NCI-H146 treated with DMSO at 0.1 percent for 48 hours (cell line): ENCODE results near the gene CKAP2.
"Not testable (repeated sequence)": the region's sequence is repeated elsewhere in the genome, so short reads cannot be mapped to it uniquely, and the experiment has no call there.

Experiments used
- DNase-seq: peaks from one replicate; lab custom pipeline; 2025; ENCODE audit not compliant: unreplicated experiment; lab: John Stamatoyannopoulos, UW

The CKAP2 gene, protein sequence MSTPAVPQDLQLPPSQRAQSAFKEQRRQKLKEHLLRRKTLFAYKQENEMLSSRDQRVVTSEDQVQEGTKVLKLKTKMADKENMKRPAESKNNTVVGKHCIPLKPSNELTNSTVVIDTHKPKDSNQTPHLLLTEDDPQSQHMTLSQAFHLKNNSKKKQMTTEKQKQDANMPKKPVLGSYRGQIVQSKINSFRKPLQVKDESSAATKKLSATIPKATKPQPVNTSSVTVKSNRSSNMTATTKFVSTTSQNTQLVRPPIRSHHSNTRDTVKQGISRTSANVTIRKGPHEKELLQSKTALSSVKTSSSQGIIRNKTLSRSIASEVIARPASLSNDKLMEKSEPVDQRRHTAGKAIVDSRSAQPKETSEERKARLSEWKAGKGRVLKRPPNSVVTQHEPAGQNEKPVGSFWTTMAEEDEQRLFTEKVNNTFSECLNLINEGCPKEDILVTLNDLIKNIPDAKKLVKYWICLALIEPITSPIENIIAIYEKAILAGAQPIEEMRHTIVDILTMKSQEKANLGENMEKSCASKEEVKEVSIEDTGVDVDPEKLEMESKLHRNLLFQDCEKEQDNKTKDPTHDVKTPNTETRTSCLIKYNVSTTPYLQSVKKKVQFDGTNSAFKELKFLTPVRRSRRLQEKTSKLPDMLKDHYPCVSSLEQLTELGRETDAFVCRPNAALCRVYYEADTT

DNA sequence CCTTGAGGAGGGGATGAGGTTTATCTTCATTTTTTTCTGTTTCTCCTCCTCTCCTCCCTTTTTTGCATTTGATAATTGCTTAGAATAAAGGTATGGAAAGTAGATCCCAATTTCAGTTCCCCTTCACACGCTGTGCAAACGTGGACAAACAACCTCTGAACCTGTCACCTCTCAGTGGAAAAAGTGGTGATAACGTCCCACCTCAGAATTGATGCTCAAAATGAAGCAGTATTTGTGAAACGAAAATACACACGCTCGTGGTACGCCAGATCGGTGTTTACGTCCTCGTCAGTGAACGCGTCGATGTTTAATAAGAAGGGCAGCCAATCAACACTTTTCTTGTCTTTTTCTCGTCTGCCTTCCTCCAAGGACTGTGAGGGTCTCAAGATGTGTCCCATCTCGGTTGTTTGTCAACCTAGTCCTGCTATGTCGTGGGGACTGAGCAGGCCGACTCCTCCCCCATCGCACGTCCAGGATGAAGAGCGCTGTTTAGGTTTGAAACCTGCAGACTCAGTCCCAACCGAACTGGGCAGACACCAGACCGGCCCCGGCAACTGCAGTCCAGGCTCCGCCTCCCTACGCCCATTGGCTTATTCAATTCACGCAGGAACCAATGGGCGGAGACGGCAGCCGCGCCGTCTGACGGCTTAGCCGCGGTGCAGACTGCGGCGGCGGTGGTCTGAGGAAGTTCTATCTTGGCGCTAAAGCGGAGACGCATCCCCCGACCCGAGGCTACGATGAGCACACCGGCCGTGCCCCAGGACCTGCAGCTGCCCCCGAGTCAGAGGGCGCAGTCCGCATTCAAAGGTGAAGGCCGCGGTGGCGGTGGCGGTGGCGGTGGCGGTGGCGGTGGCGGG is at the start of gene CKAP2:
Gene CKAP2 (plus strand): TSS at position 659 of the 857 bp plus-strand sequence. CDS start 79 bp downstream, at position 738.
- DNase-seq = peak; percentile 91

DNA sequence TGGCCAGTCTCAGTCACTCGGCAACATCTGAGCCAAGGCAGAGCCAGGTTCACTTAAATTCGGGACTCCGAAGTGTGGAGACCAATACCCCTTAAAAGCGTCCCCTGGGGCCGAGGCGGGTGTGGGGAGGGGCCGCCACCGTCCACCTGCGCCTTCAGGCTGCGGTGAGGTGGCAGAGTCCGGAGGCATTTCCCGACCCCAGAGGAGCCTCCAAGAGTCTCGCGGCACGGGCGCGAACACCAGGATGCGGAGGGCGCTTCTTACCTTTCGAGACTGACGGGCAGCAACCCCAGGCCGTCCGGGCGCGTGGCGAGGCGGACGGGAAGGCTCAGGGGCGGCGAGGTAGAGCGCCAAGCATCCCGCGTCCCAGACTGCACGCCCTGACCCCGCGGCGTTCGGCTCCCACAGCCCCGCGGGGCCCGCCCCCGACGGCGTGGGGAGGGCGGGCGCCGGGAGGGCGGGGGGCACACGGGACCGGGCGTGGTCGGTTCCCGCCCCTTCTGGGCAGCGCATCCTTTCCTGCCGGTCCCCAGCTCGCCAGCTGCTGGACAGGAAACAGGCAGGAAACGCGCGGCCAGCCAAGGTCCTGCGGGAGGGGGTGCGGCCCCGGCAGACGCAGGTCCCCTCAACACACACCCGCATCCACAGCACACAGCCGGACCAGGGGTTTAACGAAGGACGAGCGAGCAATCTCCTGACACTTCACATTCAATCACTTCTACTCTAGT is 49.3 kb upstream of the CKAP2 start, which contains the start of gene THSD1:
Gene THSD1 (minus strand): TSS at position 406 of the 728 bp plus-strand sequence. CDS start 3,572 bp downstream, outside the sequence.
- peak; percentile 33 for DNase-seq

DNA sequence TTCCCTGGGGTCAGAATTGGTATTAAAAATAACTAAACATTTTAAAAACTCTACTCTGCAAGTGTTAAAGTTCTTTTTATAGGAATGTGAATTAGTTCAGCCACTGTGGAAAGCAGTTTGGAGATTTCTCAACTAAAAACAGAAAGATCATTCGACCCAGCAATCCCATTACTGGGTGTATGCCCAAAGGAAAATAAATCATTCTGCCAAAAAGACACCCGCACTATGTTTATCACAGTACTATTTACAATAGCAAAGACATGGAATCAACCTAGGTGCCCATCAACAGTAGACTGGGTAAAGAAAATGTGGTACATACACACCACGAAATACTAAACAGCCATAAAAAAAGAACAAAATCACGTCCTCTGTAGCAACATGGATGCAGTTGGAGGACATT is 48.6 kb upstream of the CKAP2 start:
- no peak for DNase-seq

DNA sequence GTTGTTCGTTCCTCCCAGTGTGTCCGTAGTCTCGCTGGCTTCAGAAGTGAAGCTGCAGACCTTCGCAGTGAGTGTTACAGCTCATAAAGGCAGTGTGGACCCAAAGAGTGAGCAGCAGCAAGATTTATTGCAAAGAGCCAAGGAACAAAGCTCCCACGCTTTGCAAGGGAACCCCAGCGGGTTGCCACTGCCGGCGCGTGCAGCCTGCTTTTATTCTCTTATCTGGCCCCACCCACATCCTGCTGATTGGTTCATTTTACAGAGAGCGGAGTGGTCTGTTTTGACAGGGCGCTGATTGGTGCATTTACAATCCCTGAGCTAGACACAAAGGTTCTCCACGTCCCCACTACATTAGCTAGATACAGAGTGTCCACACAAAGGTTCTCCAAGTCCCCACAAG is 47.8 kb upstream of the CKAP2 start:
- not testable (repeated sequence) for DNase-seq

DNA sequence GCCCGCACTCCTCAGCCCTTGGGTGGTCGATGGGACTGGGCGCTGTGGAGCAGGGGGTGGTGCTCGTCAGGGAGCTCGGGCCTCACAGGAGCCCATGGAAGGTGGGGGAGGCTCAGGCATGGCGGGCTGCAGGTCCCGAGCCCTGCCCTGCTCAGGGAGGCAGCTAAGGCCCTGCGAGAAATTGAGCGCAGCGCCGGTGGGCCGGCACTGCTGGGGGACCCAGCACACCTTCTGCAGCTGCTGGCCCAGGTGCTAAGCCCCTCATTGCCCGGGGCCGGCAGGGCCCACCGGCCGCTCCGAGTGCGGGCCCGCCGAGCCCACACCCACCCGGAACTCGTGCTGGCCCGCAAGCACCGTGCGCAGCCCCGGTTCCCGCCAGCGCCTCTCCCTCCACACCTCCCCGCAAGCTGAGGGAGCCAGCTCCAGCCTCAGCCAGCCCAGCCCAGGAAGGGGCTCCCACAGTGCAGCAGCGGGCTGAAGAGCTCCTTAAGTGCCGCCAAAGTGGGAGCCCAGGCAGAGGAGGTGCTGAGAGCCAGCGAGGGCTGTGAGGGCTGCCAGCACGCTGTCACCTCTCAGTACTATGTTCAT is 47.1 kb upstream of the CKAP2 start:
- DNase-seq = not testable (repeated sequence)

DNA sequence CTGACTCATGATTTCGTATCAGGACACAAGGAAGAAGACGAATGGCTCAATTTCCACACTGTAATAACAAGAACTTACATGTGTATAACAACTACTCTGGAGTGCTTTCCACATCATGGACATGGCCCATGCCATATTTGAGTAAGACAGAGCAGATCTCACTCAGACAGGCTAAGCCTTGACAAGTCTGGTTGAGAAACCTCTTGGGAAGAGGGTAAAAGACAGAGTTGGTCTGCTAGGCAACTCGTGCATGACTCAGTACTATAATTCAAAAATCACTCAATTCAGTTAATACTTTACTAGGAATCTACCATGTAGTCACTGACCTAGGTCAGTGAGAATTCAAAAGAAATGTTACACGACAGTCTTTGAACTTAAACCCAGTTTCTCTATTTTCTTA is 43.6 kb upstream of the CKAP2 start:
- DNase-seq = no peak

DNA sequence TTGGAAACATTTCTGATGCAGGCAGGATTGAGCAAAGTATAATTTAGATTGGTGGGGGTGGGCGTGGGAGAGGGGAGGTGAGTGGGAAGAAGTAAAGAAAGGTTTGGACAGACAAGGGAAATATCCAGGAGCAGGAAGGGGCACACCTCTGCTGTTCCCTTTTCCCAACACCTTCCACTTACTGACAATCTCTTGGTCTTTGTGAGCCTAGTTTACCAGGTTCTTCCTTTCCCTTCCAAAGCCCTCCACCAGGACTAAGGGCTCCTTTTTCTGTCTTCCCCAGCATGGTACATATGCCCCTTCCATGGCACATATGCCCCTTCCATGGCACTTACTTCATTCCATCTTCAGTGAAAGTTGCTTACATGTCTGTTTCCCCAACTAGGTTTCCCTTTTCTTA is 43.1 kb upstream of the CKAP2 start:
- no peak for DNase-seq

DNA sequence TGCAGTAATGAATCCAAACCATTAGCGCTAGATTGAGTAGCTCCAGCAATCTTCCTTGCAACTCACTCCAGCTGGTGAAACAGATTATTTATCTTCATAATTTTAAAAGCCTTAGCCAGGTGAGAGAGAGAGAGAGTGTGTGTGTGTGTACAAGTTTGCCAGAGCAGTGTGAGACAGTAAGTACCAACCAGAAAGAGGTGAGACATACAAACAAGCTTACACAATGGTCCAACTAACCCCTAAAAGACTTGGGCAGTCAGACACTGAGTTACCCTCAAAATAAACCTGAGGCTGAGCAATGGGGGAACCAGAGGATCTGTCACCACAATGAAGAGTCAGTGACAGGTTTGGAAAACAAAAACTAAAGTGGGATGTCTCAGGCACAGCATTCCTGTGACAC is 41.2 kb upstream of the CKAP2 start:
- no peak for DNase-seq

DNA sequence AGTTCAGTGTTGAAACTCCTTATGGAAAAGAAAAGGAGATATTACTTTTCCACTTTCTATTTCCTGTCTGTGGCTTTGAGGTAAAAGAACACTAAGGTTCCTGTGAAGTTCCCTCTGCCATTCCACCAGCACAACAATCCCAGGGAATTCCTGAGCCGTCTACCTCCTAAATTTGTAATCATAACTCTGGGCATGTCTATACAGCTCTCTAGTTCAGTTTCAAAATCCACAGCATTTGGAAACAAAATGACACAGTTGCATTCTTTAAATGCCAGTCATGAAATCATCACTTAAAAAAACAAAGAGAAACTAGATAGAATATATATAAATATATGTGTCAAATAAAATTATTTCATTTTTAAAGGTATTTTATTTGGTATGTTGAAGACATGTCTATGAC is 40.3 kb upstream of the CKAP2 start:
- DNase-seq = no peak

DNA sequence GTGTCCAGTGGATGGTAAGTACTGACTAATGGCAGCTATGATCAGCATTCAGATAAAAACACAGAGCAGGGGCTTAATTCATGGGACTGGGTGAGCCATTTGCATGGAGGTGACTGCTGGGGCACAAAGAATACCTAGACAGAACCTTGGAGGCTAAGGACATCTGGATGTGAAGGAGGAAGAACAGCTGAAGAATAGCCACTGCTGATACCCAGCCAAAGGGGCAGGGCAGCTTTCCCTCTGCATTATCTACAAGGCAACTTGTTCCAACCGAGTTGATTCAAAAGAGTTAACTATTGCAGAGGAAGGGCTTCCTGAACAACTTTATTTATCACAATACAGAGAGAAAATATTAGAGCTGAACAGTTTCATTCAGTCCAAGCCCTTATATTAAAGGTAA is 36.2 kb upstream of the CKAP2 start:
- DNase-seq = no peak

DNA sequence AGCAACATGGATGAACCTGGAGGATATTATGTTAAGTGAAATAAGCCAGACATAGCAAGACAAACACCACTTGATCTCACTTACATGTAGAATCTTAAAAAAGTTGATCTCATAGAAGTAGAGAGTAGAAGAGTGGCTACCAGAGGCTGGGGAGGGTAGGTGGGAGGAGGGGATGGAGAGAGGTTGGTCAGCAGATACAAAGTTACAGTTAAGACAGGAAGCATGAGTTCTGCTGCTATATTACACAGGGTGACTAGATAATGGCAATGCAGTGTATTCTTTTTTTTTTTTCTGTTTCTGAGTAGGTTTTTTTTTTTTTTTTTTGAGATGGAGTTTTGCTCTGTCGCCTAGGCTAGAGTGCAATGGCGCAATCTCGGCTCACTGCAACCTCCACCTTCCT is 34.1 kb upstream of the CKAP2 start:
- DNase-seq = no peak

DNA sequence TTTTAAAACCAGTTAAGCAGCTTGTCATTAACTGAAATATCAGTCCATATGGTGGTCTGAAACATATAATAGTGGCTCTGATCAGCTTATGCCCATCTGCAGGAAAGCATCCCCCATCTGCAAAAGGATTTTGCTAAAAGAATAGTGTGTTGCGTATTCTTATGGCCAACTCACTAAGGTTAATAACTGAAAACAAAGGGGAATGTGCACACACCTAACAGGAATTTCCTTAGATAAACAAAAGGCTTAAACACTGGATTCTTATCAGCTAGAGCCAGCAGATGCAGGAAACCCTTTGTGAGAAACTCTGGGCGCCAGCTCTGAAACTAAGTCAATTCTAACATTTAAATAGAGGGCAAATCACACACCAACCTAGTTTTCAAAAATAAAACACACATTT is 27.0 kb upstream of the CKAP2 start:
- peak; percentile 89 for DNase-seq

DNA sequence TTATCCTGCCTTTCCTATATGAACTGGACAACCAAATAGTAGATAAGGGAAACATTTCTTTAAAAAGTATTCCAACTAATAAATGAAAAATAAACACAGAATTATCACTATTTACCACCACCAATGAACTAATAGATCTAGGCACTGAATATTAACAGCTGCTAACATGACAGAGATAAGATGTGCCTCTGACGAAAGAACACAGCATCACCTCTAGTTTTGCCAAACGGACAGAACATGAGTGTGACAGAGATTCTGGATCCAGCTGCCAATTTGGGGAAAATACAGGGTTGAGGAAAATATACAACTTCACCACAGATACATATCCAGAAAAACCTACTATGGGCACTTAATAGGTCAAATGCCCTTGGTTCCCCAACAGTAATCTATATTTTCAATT is 22.8 kb upstream of the CKAP2 start:
- DNase-seq = no peak

DNA sequence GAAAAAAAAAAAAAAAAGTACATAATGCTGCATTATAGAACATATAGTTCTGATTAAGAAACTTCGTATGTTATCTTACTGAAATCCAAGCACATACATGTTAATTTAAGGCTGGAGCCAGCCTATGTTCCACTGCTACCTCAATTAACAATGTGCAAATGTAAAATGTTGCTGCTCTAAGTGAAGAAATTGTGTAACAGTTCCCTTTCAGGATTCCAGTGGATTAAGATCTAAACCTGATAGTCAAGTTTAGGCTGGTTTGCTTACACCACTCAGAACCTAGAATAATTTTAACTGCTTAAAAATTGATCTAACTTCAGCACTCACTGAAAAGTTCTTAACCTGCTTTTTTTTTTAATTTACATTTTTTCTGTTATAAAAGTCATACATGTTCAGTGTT is 9.0 kb upstream of the CKAP2 start:
- no peak for DNase-seq

DNA sequence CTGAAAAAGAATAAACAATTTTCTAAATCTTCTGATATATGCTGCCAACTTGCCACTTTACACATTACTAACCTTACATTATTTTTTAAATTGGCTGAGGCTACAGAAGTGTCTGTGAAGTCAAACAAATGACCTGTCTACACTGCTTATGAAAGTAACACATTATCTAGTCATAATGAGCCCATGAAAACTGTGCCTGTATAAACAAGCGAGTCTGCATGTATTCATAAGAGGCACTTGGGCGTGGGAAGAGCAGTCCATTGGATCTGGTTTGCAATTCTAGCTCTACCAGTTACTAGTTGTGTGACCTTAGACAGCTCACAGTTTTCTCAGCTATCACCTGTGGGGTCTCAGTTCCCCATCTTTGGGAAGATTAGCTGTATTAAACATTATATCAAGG is 7.9 kb upstream of the CKAP2 start:
- no peak for DNase-seq

DNA sequence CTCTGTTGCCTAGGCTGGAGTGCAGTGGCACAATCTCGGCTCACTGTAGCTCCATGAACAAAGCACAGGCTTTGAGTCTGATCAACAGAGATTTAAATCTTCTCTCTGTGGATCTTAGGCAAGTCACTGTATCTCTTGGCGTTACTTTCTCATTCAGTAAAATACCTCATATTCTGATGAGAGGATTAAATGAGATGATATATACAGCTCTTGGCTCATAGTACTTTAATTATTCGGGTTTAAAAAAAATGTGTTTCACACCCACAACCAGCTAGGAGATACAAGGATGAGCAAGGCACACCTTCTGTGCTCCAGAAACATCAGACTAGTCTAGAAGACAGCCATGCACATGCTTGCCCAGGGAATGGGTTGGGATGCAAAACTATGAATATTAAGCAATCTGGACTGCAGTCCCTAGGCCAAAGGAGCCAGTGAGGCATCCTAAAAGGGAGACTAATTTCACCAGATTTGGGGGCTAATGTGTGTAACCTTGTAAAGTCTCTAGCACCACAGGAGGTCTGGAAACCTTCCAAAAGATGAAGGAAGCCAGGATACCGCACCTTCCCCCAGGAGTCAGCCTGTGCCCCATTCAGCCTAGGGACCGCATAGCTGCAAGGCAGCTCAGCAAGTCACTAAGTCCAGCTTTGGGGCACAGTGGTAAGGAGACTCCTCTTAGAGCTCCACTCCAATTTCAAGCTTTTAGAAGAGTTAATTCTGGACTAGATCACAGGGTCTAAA is 7.3 kb upstream of the CKAP2 start:
- no peak for DNase-seq

DNA sequence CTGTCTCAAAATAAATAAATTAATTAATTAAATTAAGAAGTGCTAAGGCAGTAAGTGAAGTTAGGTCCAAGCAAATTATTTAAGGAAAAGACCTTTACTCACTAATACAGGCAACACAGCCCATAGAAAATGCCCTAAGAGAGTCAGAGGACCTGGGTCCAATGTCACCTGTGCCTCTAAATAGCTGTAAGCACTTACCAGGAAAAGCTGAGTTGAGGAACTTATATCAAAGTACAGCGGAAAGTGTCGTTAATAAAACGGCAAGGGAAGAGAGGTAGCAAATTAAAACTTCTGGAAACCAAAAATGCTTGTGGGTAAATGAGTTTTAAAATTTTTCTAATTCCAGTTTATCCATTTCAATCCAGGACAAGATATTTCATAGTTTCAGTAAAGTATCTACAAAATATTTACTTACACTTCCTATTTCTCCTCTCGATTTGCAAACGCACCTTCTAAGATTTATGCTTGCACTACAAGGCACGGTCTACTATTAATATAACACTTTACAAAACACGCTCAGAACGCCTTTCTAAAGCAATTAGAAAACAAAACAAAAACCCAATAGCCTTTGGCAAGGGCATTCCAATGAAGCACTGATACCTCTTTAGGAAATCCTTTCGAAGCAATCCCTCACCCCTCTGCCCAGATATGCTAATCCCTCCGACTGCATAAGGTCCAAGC is 5.8 kb upstream of the CKAP2 start:
- peak; percentile 72 for DNase-seq

DNA sequence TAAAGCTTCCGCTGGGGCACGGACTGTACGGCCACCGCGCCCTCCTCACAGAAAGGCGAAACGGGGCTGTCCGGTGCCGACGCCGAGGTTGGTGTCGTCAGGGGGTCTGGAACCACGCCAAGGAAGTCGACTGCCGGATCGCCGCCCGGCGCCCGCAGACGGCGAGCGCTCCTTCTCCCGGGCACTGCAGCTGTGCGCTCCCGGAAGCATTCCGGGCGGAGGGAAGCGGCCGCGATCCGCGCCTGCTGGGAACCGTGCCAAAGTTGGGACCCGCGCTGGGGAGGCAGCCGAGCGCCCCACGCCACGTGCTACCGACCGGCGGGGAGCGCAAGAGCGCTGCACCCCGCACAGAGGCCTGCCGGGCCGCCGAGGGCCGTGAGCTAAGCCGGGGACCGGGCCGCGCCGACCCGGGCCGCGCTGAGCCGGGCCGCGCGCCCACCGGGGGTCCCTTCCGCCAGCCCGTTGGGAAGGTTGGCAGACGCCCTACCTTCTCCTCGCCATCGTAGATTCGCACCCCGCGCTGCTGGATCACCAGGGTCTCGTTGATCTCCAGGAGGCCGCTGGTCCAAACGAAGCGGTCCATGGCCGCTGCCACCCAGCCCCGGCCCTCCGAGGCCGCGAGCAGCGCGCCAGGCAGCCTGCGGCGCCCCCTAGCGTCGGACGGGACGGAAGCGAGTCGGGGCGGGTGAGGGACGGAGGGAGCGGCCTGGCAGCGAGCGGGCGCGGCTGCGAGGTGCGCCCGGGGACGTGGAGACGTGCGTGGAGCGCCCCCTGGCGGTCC is 5.1 kb upstream of the CKAP2 start, which contains the start of gene VPS36:
Gene VPS36 (minus strand): TSS at position 623 of the 781 bp plus-strand sequence. CDS start 40 bp downstream, at position 583.
- peak; percentile 90 for DNase-seq
